GM19099 (cell line): ENCODE measurements around the gene PPP2CA.

Experiments
- POLR2A ChIP-seq: IDR thresholded peaks from 3 replicates; pipeline ENCODE4 v1.6.1; 2011; ENCODE audit warnings: low read depth; ENCODE audit not compliant: insufficient read length; ENCODE audit errors: extremely low read depth

Gene PPP2CA

GRCh38 chr5:134146651-134147518 is 79.0 kb downstream of the PPP2CA start:
- no peak for TF ChIP-seq POLR2A

- no peak for TF ChIP-seq POLR2A
These were observed 79.9 kb downstream of the PPP2CA start for GRCh38 chr5:134145779-134146581.

- TF ChIP-seq POLR2A = no peak
These were observed 80.7 kb downstream of the PPP2CA start for GRCh38 chr5:134145041-134145757.
